Suprapubic skin (tissue), 4 donors: ENCODE results near the gene LPO. TPM values are rescaled to one million over a fixed set of nuclear protein-coding genes. Genes with fewer than 3 reads are reported as not detected.

Source experiments
- DNase-seq, 2 donors: peaks; one replicate each; pipeline ENCODE4 v3.0.0-alpha.2; 2019; ENCODE audit warnings: low spot score in 2 of 2
- H3K27ac ChIP-seq: fragments of 200-600 bp; sonication (generic); one replicate; pipeline ENCODE4 v1.5.1; 2019
- H3K27me3 ChIP-seq: fragments of 200-600 bp; sonication (generic); one replicate; pipeline ENCODE4 v1.5.1; 2019
- H3K36me3 ChIP-seq: fragments of 200-600 bp; sonication (generic); one replicate; pipeline ENCODE4 v1.5.1; 2019
- H3K4me1 ChIP-seq: fragments of 200-600 bp; sonication (generic); one replicate; pipeline ENCODE4 v1.5.1; 2019
- H3K4me3 ChIP-seq: fragments of 200-600 bp; sonication (generic); one replicate; pipeline ENCODE4 v1.5.1; 2019; ENCODE audit warnings: mild to moderate bottlenecking
- H3K9me3 ChIP-seq: fragments of 200-600 bp; sonication (generic); one replicate; pipeline ENCODE4 v1.5.1; 2019
- EP300 ChIP-seq: sonication (generic); formaldehyde crosslinking; IDR thresholded peaks from one replicate; pipeline ENCODE4 v1.6.1; 2017; ENCODE audit warnings: antibody characterized with exemption
- POLR2A ChIP-seq, 2 donors: fragments of 450-650 bp; IDR thresholded peaks; one replicate each; pipeline ENCODE4 v1.6.1; 2017; ENCODE audit warnings: antibody characterized with exemption in 2 of 2, mild to moderate bottlenecking in 2 of 2, moderate library complexity in 2 of 2
- POLR2AphosphoS5 ChIP-seq, 3 donors: sonication (generic); formaldehyde crosslinking; IDR thresholded peaks; one replicate each; pipeline ENCODE4 v1.6.1; 2017; ENCODE audit warnings: antibody characterized with exemption in 3 of 3
- WGBS: methylation state at CpG from one replicate; pipeline ENCODE4 v1.1.5; 2018; 5-methylcytosine and 5-hydroxymethylcytosine counted together
- total RNA-seq, 4 donors: library from RNA; depleted of rRNA; stranded (reverse); fragments of >200 nt; gene quantifications; one replicate each; pipeline ENCODE4 v1.1.0, GENCODE V29; 2016
- TF ChIP-seq, protein P1 (sequence below), 2 donors: fragments of 200-600 bp in 1 of 2; fragments of 450-650 bp in 1 of 2; sonication (generic) in 1 of 2; IDR thresholded peaks; one replicate each; pipeline ENCODE4 v1.5.1; 2016 to 2019; ENCODE audit warnings: antibody characterized with exemption in 2 of 2, mild to moderate bottlenecking in 1 of 2, moderate library complexity in 1 of 2

The LPO gene
- total RNA-seq, 4 donors from 2014 or later: 0.19 to 0.23 TPM; not detected in 2

- whole genome bisulfite sequencing: 31% methylated on average over 2 of the region's 2 CpGs
Measured at GRCh38 chr17:58289869-58290268, 51.5 kb downstream of the LPO start.

DNA sequence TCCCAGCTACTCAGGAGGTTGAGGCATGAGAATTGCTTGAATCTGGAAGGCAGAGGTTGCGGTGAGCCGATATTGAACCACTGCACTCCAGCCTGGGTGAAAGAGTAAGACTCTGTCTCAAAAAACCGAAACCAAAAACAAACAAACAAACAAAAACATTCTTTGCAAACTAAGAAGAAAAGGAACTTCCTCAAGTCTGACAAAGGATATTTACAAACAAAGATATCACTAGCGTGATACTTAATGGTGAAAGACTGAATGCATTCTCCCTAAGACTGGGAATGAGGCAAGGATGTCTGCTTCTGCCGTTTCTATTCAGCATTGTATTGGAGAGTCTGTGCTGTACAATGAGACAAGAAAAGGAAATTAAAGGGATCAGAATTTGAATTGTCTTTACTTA, 52.9 kb downstream of the LPO start:
- H3K4me3 ChIP-seq: no peak overlapping the region
- 78% methylated on average over 5 of the region's 5 CpGs for WGBS
- H3K27me3 ChIP-seq: peaks cover 27% of the 10 kb centered on the region
- TF ChIP-seq, protein P1, sequence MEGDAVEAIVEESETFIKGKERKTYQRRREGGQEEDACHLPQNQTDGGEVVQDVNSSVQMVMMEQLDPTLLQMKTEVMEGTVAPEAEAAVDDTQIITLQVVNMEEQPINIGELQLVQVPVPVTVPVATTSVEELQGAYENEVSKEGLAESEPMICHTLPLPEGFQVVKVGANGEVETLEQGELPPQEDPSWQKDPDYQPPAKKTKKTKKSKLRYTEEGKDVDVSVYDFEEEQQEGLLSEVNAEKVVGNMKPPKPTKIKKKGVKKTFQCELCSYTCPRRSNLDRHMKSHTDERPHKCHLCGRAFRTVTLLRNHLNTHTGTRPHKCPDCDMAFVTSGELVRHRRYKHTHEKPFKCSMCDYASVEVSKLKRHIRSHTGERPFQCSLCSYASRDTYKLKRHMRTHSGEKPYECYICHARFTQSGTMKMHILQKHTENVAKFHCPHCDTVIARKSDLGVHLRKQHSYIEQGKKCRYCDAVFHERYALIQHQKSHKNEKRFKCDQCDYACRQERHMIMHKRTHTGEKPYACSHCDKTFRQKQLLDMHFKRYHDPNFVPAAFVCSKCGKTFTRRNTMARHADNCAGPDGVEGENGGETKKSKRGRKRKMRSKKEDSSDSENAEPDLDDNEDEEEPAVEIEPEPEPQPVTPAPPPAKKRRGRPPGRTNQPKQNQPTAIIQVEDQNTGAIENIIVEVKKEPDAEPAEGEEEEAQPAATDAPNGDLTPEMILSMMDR (IDR thresholded peaks at IDR 0.05): no peak
- no peak overlapping the region for H3K27ac ChIP-seq
- no peaks in the 10 kb centered on the region for H3K4me1 ChIP-seq
- DNase-seq: no peak
- no peaks in the 10 kb centered on the region for H3K36me3 ChIP-seq
- H3K9me3 ChIP-seq: no peaks in the 10 kb centered on the region

More at GRCh38 chr17:58289869-58290268, 51.5 kb downstream of the LPO start:
- Histone ChIP-seq H3K27me3 (peaks cover 30% of the 10 kb centered on the region), H3K9me3 (no peaks in the 10 kb centered on the region), H3K27ac (no peak overlapping the region), H3K4me3 (no peak overlapping the region), H3K36me3 (no peaks in the 10 kb centered on the region), H3K4me1 (no peaks in the 10 kb centered on the region)
- DNase-seq: no peak
- TF ChIP-seq, protein P1 (IDR thresholded peaks at IDR 0.05): no peak
- TF ChIP-seq POLR2AphosphoS5 (IDR thresholded peaks at IDR 0.05): no peak
- no peak for TF ChIP-seq EP300
- TF ChIP-seq POLR2A (IDR thresholded peaks at IDR 0.05): no peak

GRCh38 chr17:58294034-58294433, 55.6 kb downstream of the LPO start:
- Histone ChIP-seq H3K4me3 (no peak overlapping the region), H3K9me3 (no peaks in the 10 kb centered on the region), H3K27ac (no peak overlapping the region), H3K36me3 (no peaks in the 10 kb centered on the region), H3K27me3 (peaks cover 12% of the 10 kb centered on the region), H3K4me1 (no peaks in the 10 kb centered on the region)
- WGBS: 94% methylated on average over 1 of the region's 1 CpG
- DNase-seq: no peak
- no peak for TF ChIP-seq POLR2A (IDR thresholded peaks at IDR 0.05)

- TF ChIP-seq POLR2AphosphoS5 (IDR thresholded peaks at IDR 0.05): no peak
- TF ChIP-seq POLR2A (IDR thresholded peaks at IDR 0.05): no peak
- TF ChIP-seq, protein P1 (IDR thresholded peaks at IDR 0.05): no peak
- no peak for TF ChIP-seq EP300
- Histone ChIP-seq H3K4me3 (no peak overlapping the region), H3K4me1 (no peaks in the 10 kb centered on the region), H3K27me3 (no peaks in the 10 kb centered on the region), H3K9me3 (no peaks in the 10 kb centered on the region), H3K36me3 (no peaks in the 10 kb centered on the region), H3K27ac (no peak overlapping the region)
- no peak for DNase-seq
- WGBS: 87% methylated on average over 6 of the region's 6 CpGs
Measured at GRCh38 chr17:58300336-58300735, 62.0 kb downstream of the LPO start.

DNA sequence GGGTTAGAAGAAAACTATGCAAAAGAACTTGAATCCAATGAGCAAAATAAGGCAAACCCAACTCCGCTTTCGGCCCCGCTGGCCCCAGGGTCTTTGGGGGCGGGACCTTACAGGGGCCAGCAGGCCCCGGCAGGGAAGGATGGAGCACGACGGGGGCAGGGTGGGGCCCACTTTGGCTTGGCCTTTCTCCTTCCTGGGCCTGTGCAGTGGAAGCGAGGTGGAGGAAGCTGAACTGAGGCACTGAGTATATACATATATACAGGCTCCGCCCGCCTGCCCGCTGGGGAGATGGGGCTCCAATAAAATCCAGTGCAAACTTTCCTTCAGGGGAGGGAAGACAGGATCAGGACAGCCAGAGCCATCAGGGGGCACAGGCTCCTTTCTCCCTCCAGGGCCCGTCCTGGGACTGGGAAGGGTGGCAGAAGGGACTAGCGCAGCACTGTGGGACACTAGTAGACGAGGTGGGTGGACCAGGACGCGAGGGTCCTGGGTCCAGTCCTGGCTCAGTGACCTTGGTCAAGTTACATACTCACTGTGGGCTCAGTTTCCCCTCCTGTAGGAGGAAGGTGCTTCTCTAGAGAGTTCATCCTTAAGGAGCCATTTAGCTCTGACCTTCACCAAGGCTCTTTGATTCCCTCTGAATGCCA, 63.2 kb downstream of the LPO start:
- no peak overlapping the region for H3K27ac ChIP-seq
- no peak overlapping the region for H3K4me3 ChIP-seq
- no peak for DNase-seq
- WGBS: 82% methylated on average over 16 of the region's 16 CpGs
- no peaks in the 10 kb centered on the region for H3K27me3 ChIP-seq
- H3K9me3 ChIP-seq: no peaks in the 10 kb centered on the region
- TF ChIP-seq POLR2A (IDR thresholded peaks at IDR 0.05) (no peak), POLR2AphosphoS5 (IDR thresholded peaks at IDR 0.05) (no peak), EP300 (no peak)
- TF ChIP-seq, protein P1 (IDR thresholded peaks at IDR 0.05): no peak
- no peaks in the 10 kb centered on the region for H3K36me3 ChIP-seq
- H3K4me1 ChIP-seq: no peaks in the 10 kb centered on the region
